ENCODE data around the gene COL19A1.

COL19A1 gene

GRCh38 chr6:70133246-70133645 lies 266.9 kb downstream of the COL19A1 start:
- DNase-seq = no peak

DNA sequence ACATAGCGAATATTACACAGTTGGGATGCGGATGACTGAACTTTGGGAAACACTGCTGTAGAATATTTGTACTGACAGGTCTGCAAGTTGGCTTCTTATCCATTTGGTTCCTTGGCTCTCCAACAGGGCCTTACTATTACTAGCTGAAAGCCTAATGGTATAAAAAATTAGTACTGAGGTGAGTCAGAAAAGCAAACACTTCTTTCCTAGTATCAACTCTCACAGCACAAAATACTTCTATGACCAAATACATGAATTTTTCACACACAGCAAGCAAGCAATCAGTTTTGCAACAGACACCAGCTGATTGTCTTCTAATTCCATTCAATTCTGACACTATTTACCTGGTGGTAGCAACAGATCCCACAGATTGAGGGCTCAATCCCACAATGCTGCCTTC lies 268.2 kb downstream of the COL19A1 start:
- DNase-seq = no peak

GRCh38 chr6:70135219-70136160 lies 269.1 kb downstream of the COL19A1 start:
- no peak for DNase-seq

DNA sequence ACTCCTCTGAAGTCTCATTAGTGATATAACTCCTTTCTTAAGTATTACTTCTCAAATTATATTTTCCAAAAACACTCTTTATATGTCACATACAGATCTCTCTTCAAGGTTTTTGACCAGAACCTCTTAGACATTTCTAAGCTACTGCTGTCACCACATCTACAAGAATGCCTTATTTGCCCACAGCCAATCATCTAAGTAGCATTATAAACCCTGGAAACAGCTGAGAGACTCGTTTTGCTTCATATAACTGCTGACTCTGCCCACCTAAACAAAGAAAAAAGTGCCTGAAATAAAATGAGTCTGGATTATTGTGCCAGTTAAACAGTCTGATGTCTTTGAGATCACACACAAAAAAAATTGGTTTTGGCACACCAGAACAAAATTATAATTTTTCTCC lies 270.6 kb downstream of the COL19A1 start:
- DNase-seq = no peak

DNA sequence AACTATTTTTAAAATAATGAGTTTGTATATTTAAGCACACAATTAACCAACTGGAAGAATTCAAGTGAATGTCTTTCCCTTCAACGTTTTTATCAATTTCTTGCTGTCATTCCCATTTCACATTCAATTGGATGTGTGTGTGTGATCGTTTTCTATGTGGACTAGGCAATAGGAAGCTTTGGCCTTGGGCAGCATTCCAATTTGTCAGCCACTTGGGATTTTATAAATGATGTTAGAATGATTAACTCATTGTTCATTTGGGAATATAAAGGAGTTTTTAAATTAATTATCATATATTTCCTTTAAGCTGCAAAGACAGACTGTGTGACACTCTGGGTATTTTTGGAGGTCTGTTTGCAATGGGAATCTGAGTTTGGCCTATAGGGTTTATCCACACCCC lies 274.1 kb downstream of the COL19A1 start:
- no peak for DNase-seq

GRCh38 chr6:70142034-70142433 lies 275.7 kb downstream of the COL19A1 start:
- DNase-seq = no peak

DNA sequence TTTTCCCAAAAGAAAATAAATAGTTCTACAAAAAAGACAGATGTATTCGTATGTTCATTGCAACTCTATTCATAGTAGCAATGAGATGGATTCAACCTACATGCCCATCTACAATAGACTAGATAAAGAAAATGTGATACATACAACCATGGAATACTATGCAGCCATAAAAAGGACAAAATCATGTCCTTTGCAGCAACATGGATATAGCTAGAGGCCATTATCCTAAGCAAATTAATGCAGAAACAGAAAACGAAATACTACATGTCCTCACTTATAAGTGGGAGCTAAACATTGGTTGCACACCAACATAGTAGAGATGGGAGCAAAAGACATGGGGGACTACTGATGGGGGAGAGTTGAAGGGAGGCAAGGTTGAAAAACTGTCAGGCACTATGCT lies 278.8 kb downstream of the COL19A1 start:
- no peak for DNase-seq

- no peak for DNase-seq
These were observed 282.9 kb downstream of the COL19A1 start for GRCh38 chr6:70149209-70149788.

- DNase-seq = no peak
These were observed 284.2 kb downstream of the COL19A1 start for GRCh38 chr6:70150521-70150920.

GRCh38 chr6:70151616-70152015 lies 285.3 kb downstream of the COL19A1 start:
- DNase-seq = no peak

DNA sequence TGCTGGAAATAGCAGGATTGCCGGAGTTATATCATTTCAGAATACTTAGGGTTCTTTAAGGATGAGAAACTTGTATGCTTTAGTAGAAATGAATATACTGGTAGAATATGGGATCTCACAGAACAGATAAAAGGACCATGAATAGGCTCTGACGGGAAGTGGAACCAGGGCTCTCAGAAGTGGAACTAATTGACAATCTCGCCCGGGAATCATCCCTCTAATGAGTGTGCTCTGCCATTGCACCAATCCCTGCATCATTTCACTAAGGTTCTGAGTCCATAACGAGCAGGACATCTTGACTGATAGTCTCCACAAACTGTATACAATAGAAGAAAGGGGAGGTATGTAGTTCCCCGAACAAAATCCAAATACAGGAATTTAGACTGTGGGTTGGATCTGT lies 286.4 kb downstream of the COL19A1 start:
- no peak for DNase-seq

DNA sequence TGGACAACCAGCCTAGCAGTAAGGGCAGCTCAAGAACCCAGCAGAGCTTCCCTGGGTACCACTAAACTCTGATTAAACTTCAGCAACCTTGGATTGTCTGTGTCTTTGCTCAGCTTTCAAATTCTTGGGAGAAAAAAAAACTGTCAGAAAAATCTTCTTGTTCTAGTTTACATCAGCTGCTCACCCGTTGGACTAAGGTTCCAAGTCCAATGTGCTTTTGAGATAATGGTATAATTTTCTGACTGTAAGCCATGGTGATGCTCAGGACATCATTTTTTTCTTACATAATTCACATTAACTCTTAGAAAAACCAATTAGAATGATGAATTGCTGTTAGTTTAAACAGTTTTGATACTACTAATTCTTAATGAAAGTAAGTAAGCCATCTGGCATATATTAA lies 290.7 kb downstream of the COL19A1 start:
- no peak for DNase-seq

DNA sequence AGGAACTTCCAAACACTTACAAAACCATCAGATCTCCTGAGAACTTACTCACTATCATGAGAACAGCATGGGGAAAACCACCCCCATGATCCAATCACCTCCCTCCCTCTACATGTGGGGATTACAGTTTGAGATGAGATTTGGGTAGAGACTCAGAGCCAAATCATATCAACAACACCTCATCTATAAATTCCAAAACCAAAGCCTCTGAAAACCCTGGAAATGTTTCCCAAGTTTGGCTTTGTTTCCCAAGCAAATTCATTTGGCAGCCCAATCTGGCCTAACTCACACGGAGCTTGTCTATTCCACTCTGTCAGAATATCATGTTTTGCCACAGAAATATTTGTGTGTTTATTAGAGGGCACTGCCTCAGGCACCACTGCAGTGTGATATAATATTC lies 293.9 kb downstream of the COL19A1 start:
- no peak for DNase-seq

DNA sequence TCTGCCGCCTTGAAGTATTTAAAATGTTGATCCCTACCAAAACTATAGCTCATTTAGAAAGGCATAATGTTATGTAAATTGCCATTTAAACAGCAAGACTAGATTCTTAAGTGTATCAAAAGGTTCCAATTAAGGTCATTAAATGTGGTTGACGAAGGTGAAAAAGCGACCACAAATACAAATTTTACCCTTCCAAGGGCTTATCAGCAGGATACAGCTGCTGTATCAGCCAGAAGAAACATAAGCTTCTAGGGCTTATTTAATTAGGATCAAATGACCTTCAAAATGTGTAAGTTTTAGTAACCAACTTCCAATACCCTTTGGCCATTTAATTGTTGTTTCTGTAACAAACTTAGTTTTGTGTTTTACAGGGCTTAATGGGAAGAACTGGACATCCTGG lies 296.6 kb downstream of the COL19A1 start:
- no peak for DNase-seq

DNA sequence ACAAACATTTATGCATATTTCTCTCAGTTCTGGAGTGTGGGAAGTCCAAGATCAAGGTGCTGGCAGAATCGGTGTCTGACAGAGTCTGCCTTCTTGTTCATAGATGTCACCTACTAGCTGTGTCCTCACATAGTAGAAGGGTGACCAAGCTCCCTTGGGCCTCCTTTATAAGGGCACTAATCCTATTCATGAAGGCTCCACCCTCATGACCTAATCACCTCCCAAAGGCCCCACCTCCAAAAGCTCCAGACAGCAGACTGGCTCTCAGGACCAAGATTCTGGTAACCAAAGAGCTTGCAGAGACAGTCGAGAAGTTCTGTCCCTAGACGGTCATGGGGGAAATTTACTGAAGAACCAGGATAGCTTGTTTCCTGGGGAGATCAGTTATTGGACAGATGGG lies 297.4 kb downstream of the COL19A1 start:
- no peak for DNase-seq

- no peak for DNase-seq
These were observed 298.2 kb downstream of the COL19A1 start for GRCh38 chr6:70164556-70164955.

DNA sequence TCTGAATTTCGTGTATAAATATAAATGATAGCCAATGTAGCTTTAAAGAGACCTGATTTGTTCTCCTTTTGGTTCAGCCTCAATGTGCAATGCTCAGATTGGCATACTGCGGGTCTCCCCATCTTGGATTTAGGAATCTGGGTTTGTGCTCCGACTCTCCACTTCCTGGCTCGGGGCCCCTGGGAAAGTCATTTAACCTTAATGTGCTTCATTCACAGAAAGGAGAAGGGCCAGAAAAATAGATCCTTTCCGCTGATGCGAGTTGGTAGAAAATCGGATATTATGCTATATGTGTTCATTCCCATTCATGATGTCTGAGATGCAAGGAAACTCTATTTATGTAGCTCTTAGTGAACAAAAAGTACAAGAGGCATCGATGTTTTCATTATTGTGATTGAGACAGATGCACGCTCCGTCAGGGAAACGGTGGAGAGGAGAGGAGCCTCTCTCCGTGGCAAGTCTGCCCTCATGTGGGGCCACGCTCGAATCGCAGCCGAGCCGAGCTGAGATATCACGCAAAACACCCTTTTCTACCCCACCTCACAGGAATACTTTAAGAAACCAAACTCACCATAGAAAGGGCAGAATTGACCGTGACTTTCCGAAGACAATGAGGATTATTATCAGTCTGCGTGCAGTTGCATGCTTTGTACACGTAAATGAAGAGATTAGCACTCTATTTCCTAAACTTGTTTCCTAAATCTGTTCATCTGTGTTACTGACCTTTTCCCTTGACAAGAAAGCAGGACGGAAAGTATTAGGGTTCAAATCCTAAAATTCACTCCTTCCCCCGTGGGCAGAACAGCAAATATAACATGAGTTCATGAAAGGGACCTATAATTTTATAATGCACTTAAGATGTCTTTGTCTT lies 300.0 kb downstream of the COL19A1 start:
- DNase-seq = no peak

DNA sequence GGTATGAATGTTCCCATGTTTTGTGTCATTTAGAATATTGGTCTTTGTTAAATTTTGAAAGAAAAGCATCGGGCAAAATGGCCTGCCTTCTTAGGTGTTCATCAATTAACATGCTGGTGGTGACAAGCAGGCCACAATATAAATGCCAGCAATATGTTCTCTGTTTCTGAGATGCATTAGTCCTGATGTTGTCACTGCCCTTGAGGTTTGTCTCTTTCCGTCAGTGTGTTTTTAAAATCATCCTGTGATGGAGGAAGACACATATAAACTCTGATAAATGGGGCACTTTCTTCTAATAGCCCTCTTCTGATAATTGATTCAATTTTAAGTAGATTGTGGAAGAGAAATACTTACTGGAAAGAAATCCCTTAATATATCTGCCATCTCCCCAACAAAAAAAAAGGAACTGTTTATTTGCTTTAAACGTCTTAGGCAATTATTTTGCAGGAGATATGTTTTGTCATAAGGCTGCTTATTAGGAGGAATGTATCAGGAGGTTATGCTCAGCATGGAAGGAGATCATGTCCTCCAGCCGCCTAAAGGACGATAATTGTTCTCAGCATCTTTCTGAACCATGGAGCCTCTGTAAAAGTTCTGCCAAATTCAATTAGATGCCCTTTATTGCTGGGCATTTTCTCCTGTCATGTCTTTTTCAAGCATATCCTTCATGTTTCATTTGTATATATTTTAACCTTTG lies 302.5 kb downstream of the COL19A1 start:
- DNase-seq = no peak

GRCh38 chr6:70171236-70171635 lies 304.9 kb downstream of the COL19A1 start:
- no peak for DNase-seq

DNA sequence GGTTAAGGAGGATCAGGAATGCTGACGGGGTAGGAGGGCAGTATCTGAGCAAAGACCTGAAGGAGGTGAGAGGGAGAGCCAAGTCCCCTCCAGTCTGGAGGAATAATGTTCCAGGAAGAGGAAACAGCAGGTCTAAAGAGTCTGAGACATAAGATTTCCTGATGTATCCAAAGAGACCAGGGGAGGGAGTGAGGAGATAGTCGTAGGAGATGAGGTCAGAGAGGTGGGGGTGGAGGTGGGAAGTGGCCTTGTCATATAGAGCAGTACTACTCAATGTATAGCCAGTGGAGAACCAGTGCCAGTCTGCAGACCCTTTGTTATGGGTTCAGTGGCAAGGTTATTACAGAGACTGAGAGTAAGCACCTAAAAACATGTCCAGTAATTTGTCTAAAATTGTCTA lies 305.9 kb downstream of the COL19A1 start:
- DNase-seq = no peak

DNA sequence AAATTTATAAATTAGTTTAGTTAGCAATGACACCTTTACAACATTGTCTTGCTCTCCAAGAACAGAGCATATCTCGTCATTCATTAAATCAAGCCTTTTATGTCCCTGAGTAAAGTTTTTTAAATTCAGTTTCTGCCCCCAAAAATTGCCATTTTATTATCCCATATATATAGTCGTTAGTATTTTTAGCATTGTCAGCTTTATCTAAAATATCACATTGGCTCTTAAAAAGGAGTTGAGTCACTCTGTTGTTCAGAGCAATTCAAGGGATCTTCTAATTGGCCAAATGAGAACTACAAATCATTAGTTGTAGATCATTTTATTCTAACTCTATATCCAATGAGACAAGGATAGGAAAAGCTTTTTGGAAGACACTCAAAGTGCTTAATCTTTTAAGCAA lies 309.4 kb downstream of the COL19A1 start:
- no peak for DNase-seq

- DNase-seq = no peak
These were observed 310.6 kb downstream of the COL19A1 start for GRCh38 chr6:70176842-70177550.
